Muscle of leg (tissue), 11 donors: ENCODE results near the gene PPM1E. TPM values are rescaled to one million over a fixed set of nuclear protein-coding genes. Genes with fewer than 3 reads are reported as not detected.
A peak's percentile ranks its signal among the peaks of the same experiment; 100 is the strongest.

Experiments
- DNase-seq: peaks from one replicate; pipeline ENCODE4 v3.0.0; 2013
- H3K27ac ChIP-seq: one replicate; pipeline ENCODE4 v1.5.1; 2013; ENCODE audit warnings: mild to moderate bottlenecking, low read length, control low read depth
- H3K27me3 ChIP-seq: one replicate; pipeline ENCODE4 v1.6.1; 2013; ENCODE audit warnings: low read length; ENCODE audit not compliant: control insufficient read depth, insufficient read depth
- H3K36me3 ChIP-seq: one replicate; pipeline ENCODE4 v1.6.1; 2013; ENCODE audit warnings: low read length; ENCODE audit not compliant: control insufficient read depth, insufficient read depth
- H3K4me1 ChIP-seq: one replicate; pipeline ENCODE4 v1.6.1; 2013; ENCODE audit warnings: low read length; ENCODE audit not compliant: control insufficient read depth, insufficient read depth
- H3K4me3 ChIP-seq: one replicate; pipeline ENCODE4 v1.5.1; 2013; ENCODE audit warnings: low read length, control low read depth
- H3K9me3 ChIP-seq: replicated peaks from 2 replicates; pipeline ENCODE4 v1.6.1; 2013; ENCODE audit warnings: low read depth, low read length; ENCODE audit not compliant: control insufficient read depth
- WGBS: methylation state at CpG from one replicate; pipeline ENCODE4 v1.1.5; 2013; ENCODE audit warnings: missing lambda C conversion rate; ENCODE audit not compliant: insufficient coverage; 5-methylcytosine and 5-hydroxymethylcytosine counted together
- polyA plus RNA-seq, 8 donors: library from polyadenylated mRNA; unstranded; fragments of 120-200 nt; gene quantifications; one replicate each; pipeline versions ENCODE4 v1.2.1 to v1.2.3, GENCODE V29; 2013; ENCODE audit warnings: inconsistent platforms in 1 of 8, low replicate concordance in 1 of 8; ENCODE audit not compliant: insufficient read length in 8 of 8, insufficient read depth in 1 of 8
- total RNA-seq: library from RNA; stranded (reverse); fragments of 120-200 nt; gene quantifications from one replicate; pipeline ENCODE4 v1.2.4, GENCODE V29; 2013

PPM1E gene
- total and polyA plus RNA-seq, 9 donors = 0.85 to 2.9 (median 1.7) TPM

DNA sequence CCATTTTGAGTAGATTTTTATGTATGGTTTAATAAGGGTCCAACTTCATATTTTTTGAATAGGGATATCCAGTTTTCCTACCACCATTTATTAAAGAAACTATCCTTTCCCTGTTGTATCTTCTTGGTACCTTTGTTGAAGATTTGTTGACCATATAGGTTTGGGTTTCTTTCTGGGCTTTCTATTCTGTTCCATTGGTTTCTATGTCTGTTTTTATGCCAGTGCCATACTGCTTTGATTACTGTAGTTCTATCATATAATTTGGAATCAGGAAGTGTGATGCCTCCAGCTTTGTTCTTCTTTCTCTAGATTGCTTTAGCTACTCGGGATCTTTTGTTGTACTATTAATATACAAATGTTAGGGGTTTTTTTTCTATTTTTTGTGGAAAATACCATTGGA lies 46.5 kb downstream of the PPM1E start:
- no CpG with 5 or more reads among the region's 1 CpG for WGBS
- Histone ChIP-seq H3K4me3 (no peak overlapping the region), H3K36me3 (no peaks in the 10 kb centered on the region), H3K27me3 (no peaks in the 10 kb centered on the region), H3K4me1 (no peaks in the 10 kb centered on the region), H3K27ac (no peak overlapping the region), H3K9me3 (peaks cover 2% of the 10 kb centered on the region)
- DNase-seq = no peak

DNA sequence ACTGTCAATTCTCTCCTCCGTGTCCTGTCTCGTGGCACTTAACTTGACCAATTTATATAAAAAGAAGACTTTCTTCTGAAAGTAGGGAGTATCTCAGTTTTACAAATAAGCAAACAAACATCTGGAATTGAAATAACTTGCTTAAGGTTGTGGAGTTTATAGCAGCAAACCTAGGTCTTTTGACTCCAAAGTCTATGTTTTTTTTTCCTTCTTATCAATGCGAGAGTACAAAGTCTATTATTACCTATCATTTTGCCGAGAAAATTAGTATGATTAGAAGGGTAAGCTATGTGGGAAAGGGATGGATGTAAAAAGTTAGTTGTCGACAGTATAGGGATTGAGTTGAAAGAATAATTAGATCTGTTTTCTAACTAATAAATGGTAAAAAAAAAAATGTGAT lies 50.4 kb downstream of the PPM1E start:
- Histone ChIP-seq H3K4me3 (no peak overlapping the region), H3K27ac (no peak overlapping the region), H3K9me3 (peaks cover 2% of the 10 kb centered on the region), H3K36me3 (no peaks in the 10 kb centered on the region), H3K27me3 (no peaks in the 10 kb centered on the region), H3K4me1 (no peaks in the 10 kb centered on the region)
- DNase-seq = no peak
- WGBS = no CpG with 5 or more reads among the region's 5 CpGs

DNA sequence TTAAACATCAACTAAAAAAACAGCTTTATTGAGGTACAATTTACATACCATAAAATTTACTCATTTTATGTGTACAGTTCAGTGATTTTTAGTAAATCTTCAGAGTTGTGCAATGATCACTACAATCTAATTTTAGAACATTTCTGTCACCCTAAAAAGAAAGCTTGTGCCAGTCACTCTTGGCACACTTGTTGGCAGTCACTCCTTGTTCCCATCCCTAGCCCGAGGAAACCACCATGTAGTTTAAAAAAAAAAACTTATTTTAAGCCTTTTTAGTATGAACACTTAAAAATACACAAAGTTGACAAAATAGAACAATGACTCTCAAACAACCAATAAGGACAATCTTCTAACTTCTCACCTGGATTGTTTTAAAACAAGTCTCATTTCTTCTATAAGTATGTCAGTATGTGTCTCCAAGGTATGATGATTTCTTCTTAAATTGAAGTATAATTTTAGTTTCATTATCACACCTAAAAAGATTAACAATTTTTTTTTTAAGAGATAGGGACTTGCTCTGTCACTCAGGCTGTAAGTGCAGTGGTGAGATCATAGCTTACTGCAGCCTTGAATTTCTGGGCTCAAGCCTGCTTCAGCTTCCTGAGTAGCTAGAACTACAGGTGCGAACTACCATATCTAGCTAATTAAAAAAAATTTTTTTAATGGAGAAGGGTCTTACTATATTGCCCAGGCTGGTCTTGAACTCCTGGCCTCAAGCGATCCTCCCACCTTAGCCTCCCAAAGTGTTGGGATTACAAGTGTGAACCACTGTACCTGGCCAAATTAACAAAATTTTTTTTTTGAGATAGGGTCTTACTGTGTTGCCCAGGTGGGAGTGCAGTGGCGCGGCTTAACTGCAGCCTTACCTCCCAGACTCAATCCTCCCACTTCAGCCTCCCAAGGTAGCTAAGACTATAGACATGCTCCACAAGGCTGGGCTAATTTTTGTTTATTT lies 53.2 kb downstream of the PPM1E start:
- Histone ChIP-seq H3K9me3 (no peaks in the 10 kb centered on the region), H3K4me3 (no peak overlapping the region), H3K4me1 (no peaks in the 10 kb centered on the region), H3K27me3 (no peaks in the 10 kb centered on the region), H3K27ac (no peak overlapping the region), H3K36me3 (no peaks in the 10 kb centered on the region)
- DNase-seq = no peak
- WGBS = no CpG with 5 or more reads among the region's 5 CpGs

DNA sequence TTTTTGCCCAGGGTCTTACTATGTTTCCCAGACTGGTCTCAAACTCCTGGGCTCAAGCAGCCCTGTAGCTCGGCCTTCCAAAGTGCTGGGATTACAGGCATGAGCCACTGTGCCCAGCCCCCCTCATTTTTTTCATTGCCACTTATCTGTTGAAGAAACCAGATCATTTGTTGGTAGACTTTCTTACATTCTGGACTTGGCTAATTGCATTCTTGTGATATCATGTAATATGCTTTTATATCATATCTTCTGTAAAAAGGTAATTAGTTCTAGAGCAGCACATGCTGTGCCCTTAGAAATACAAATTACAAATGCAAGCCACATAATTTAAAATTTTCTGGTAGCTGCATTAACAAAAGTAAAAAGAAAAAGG lies 53.9 kb downstream of the PPM1E start:
- WGBS = no CpG with 5 or more reads among the region's 1 CpG
- H3K9me3 ChIP-seq = no peaks in the 10 kb centered on the region
- no peak overlapping the region for H3K27ac ChIP-seq
- no peaks in the 10 kb centered on the region for H3K4me1 ChIP-seq
- no peaks in the 10 kb centered on the region for H3K27me3 ChIP-seq
- no peak for DNase-seq
- H3K36me3 ChIP-seq = no peaks in the 10 kb centered on the region
- no peak overlapping the region for H3K4me3 ChIP-seq

DNA sequence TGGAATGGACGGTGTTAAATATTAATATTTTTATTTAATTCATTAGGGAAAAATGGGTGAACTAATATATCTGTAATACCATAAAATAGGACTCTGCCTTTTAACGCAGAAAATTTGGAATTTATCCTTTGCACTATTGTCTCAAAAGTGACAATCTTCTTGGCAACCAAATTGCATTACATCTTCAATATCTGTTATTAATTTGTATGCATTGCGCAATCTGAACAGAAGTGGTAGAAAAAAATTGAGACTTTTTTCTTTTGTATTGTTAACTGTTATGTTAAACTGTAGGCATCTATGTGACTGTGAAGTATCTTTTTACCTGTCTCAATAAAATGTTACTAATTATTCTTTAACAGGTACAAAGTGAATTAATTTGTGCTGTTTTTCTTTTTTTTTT lies 55.6 kb downstream of the PPM1E start:
- WGBS = no CpG with 5 or more reads among the region's 3 CpGs
- no peak overlapping the region for H3K4me3 ChIP-seq
- H3K4me1 ChIP-seq = no peaks in the 10 kb centered on the region
- no peaks in the 10 kb centered on the region for H3K9me3 ChIP-seq
- DNase-seq = peak; percentile 12
- no peaks in the 10 kb centered on the region for H3K36me3 ChIP-seq
- H3K27me3 ChIP-seq = no peaks in the 10 kb centered on the region
- H3K27ac ChIP-seq = no peak overlapping the region

DNA sequence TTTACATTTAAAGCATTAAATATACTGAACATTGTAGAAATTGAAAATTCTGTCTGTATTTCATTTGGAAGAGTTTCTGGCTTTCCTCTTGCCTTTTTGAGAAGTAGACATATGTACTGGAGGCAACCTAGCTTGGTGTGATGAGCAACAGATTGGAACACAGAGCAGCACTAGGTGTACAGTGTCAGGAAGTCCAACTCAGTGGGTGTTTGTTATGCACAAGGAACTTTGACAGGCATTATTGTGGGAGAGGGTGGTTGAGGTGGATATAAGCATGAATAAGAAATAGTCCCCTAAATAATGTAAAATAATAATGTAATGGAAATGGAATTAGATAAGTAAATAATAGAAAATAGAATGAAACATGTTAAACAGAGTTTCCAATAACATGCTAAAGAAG lies 58.1 kb downstream of the PPM1E start:
- DNase-seq = no peak
- H3K9me3 ChIP-seq = no peaks in the 10 kb centered on the region
- H3K36me3 ChIP-seq = no peaks in the 10 kb centered on the region
- H3K27me3 ChIP-seq = no peaks in the 10 kb centered on the region
- no peak overlapping the region for H3K27ac ChIP-seq
- no peak overlapping the region for H3K4me3 ChIP-seq
- no peaks in the 10 kb centered on the region for H3K4me1 ChIP-seq

DNA sequence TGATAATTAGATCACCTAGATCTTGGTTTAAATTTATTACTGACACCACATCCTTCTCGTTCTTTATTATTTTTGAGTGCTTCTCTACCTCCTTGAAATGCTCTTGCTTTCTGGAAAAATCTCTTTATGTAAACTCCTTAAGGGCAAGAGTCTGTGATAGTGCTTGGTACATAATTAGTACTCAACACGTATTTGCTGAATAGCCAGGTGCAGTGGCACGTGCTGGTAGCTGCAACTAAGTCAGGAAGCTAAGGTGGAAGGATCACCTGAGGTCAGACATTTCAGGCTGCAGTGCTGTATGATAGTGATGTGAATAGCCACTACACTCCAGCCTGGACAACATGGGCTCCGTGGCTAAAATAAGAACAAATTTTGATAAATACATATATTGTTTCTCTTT lies 63.0 kb downstream of the PPM1E start:
- Histone ChIP-seq H3K27me3 (no peaks in the 10 kb centered on the region), H3K36me3 (no peaks in the 10 kb centered on the region), H3K4me1 (peaks cover 2% of the 10 kb centered on the region), H3K4me3 (no peak overlapping the region), H3K27ac (no peak overlapping the region), H3K9me3 (no peaks in the 10 kb centered on the region)
- WGBS = 70% methylated on average over 2 of the region's 4 CpGs
- no peak for DNase-seq

DNA sequence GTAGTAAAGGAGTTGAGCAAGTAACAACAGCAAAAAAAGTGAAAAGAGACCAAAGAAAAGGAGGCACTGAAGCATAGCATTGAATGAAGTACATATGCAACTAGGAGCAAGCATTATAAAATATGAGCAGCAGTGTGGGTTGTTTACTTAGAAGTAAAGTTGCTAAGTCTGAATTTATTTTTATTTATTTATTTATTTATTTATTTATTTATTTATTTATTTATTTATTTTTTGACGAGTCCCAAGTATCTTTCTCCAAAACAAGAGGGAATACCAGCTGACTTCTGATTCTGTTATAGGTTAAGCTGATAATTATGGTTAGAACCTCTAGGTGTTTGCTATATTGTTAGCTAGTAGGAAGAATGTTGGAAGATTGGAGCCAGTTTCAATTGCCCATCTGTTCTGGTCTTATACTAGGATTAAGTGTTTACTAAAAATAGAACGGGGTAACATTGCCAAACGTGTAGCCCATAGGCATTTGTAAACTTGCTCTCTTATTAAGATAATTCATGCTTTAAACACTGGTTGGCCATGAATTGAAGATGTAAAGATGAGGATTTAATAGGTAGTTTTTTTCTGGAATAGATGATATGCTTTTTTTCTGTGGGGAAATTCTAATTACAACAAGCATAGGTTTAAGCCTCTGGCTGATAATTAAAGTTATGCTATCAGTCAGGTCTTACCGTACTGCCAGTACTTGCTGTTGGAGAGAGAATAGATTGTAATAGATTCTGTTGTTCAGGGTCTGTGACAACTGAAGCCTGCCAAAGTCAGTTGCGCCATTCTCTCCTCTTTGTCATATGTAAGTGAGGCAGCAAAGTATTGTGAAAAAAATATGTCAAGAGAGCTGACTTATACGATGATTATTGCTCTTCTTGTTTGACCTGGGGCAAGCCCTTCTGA lies 66.7 kb downstream of the PPM1E start:
- Histone ChIP-seq H3K36me3 (no peaks in the 10 kb centered on the region), H3K4me1 (peaks cover 2% of the 10 kb centered on the region), H3K4me3 (no peak overlapping the region), H3K9me3 (no peaks in the 10 kb centered on the region), H3K27me3 (no peaks in the 10 kb centered on the region), H3K27ac (peak overlapping the region; percentile 37)
- 74% methylated on average over 2 of the region's 6 CpGs for WGBS
- peak; percentile 30 for DNase-seq

DNA sequence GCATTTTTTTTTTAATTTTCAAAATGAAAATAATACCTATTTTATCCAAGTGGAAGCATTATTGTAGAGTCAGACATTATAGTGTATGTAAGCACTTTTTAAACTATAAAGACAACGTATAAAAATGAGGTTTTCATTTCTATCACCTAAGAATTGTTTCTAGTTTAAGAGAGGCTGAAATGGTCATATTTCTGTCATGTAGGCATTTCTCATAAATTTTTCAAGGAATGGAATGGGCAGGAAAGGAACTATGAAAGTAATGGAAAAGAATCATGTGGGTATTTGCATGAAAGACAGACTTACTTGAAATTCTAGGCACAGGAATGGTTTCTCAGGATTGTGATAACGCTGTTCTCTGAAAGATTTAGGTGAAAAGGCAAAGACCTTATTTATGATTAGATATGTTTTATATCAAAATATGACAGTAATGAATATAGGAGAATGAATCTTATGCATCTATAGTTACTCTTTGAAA lies 67.4 kb downstream of the PPM1E start:
- peak overlapping the region; percentile 37 for H3K27ac ChIP-seq
- WGBS = no CpG with 5 or more reads among the region's 2 CpGs

DNA sequence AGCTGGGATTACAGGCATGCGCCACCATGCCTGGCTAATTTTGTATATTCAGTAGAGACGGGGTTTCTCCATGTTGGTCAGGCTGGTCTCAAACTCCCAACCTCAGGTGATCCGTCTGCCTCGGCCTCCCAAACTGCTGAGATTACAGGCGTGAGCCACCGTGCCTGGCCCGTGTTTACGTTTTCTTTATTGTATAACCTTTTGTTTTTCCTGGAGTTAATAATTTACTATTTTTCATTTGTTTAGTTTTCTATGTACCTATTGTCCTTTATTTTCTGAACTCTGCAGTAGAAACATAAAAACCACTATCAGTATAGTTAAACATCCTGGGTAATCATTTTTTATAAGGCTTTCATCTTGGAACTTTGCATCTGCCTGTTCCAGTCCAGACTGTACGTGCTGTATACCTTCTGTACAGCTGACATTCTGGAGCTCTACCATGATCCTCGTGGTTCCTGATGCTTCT lies 73.6 kb downstream of the PPM1E start:
- Histone ChIP-seq H3K4me3 (no peak overlapping the region), H3K36me3 (no peaks in the 10 kb centered on the region), H3K27me3 (no peaks in the 10 kb centered on the region), H3K27ac (no peak overlapping the region), H3K9me3 (no peaks in the 10 kb centered on the region), H3K4me1 (no peaks in the 10 kb centered on the region)
- DNase-seq = no peak
- WGBS = 94% methylated on average over 2 of the region's 10 CpGs

More for the DNA sequence above, 67.4 kb downstream of the PPM1E start:
- H3K27me3 ChIP-seq = no peaks in the 10 kb centered on the region
- H3K9me3 ChIP-seq = no peaks in the 10 kb centered on the region
- peaks cover 2% of the 10 kb centered on the region for H3K4me1 ChIP-seq
- no peaks in the 10 kb centered on the region for H3K36me3 ChIP-seq
- no peak overlapping the region for H3K4me3 ChIP-seq
- DNase-seq = no peak
